ENCODE measurements around the gene BCL10.

- TF ChIP-seq IRF1 (CRISPR knock-in tag; IDR thresholded peaks at IDR 0.05; ENCODE audit: low read depth) (no peak), PHB2 (IDR thresholded peaks at IDR 0.05; ENCODE audit: partially characterized antibody) (no peak), SETDB1 (CRISPR knock-in tag; IDR thresholded peaks at IDR 0.05; ENCODE audit: borderline replicate concordance) (no peak), CTCF (CRISPR knock-in tag; IDR thresholded peaks at IDR 0.05) (peak; percentile 51), KAT7 (CRISPR knock-in tag; IDR thresholded peaks at IDR 0.05; ENCODE audit: borderline replicate concordance) (no peak), ZBTB21 (CRISPR knock-in tag; IDR thresholded peaks at IDR 0.05) (no peak), CEBPZ (IDR thresholded peaks at IDR 0.05; ENCODE audit: low read length) (no peak), SNAI1 (CRISPR knock-in tag; IDR thresholded peaks at IDR 0.05; ENCODE audit: borderline replicate concordance) (no peak), RELA (CRISPR knock-in tag; IDR thresholded peaks at IDR 0.05) (no peak), ZNF430 (CRISPR knock-in tag; IDR thresholded peaks at IDR 0.05) (no peak), ZNF24 (IDR thresholded peaks at IDR 0.05) (no peak), BCL3 (CRISPR knock-in tag; IDR thresholded peaks at IDR 0.05) (no peak)
These were observed 46.0 kb downstream of the BCL10 start for GRCh38 chr1:85230305-85230977.
